Hematopoietic multipotent progenitor cell treated with erythropoietin and hydrocortisone succinate and interleukin-3 and kit ligand, for 6 days (in vitro differentiated cells): ENCODE measurements around the gene MDK.
"Not testable (repeated sequence)": the region's sequence is repeated elsewhere in the genome, so short reads cannot be mapped to it uniquely, and the experiment has no call there.

Experiments
- DNase-seq: peaks from one replicate; pipeline ENCODE4 v3.0.0-alpha.2; 2015

The MDK gene

DNA sequence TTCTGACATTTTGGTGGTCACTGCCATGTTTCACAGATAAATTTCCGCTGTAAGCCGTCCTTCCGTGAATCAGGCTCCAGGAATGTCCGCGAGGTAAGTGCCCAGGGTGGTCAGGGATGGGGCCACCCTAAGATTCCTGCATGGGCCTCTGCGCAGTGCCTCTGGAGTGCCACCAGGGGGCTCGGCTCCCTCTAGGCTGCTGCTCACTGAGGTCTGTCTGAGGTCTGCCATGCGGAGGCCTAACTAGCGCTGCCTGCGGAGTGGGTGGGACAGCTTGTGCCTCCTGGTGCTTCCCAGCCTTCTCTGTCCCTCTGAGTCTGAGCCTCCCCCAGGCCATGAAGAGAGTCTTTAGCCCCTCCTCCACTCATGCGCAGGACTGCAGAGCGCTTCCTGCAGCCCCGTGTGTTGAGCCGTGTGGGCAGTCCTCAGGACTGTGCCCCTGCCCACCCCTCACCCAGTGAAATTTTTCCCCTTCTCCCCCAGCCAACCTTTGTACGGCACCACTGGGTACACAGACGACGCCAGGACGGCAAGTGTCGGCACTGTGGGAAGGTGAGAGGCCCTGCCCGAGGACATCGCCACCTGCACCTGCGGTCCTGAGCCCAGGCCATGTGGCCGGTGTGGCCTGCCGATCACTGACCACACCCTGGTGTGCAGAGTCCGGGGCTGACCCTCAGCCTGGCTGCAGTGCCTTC lies 11.9 kb upstream of the MDK start:
- peak; percentile 86 for DNase-seq

GRCh38 chr11:46370253-46370652 lies 11.2 kb upstream of the MDK start:
- DNase-seq = no peak

- DNase-seq = not testable (repeated sequence)
These were observed 10.2 kb upstream of the MDK start for GRCh38 chr11:46371262-46371661.

GRCh38 chr11:46372086-46372485 lies 9.4 kb upstream of the MDK start:
- no peak for DNase-seq

GRCh38 chr11:46372501-46372900 lies 9.0 kb upstream of the MDK start:
- not testable (repeated sequence) for DNase-seq

DNA sequence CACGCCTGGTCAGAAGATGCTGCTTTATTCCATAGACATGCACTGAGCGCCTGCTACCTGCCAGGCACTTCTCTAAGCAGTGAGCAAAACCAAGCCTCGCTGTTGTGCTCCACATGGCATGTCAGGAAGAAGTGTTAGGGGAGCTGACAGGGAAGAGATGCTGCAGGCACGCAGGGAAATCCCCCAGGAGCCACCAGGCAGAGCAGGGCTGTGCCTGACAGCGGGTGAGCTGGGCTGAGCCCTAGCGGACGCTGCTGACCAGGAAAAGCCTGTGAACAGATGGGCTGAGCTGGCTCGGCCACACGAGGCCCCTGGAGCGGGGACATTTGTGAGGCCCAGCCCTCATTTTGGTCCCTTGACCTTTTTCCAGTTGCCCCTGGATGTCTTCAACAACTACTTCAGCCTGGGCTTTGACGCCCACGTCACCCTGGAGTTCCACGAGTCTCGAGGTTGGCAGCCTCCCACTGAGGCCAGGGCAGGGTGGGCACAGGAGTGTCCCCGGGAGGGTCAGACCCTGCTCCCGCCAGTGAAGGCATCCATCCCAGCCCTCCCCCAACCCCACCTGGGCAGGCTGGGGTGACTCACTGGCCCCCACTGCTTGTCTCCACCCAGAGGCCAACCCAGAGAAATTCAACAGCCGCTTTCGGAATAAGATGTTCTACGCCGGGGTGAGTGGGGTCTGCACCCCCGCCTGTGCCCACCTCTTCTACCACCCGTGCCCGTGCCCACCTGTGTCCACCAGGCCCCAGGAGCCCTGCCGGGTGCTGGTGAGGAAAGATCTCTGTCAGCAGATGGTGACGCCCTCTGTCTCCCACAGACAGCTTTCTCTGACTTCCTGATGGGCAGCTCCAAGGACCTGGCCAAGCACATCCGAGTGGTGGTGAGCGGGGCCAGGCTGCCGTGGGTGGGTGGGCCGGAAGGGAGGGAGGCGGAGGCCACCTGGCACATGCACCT lies 7.4 kb upstream of the MDK start:
- no peak for DNase-seq

GRCh38 chr11:46374815-46375214 lies 6.7 kb upstream of the MDK start:
- no peak for DNase-seq

GRCh38 chr11:46375392-46376101 lies 5.9 kb upstream of the MDK start:
- no peak for DNase-seq

DNA sequence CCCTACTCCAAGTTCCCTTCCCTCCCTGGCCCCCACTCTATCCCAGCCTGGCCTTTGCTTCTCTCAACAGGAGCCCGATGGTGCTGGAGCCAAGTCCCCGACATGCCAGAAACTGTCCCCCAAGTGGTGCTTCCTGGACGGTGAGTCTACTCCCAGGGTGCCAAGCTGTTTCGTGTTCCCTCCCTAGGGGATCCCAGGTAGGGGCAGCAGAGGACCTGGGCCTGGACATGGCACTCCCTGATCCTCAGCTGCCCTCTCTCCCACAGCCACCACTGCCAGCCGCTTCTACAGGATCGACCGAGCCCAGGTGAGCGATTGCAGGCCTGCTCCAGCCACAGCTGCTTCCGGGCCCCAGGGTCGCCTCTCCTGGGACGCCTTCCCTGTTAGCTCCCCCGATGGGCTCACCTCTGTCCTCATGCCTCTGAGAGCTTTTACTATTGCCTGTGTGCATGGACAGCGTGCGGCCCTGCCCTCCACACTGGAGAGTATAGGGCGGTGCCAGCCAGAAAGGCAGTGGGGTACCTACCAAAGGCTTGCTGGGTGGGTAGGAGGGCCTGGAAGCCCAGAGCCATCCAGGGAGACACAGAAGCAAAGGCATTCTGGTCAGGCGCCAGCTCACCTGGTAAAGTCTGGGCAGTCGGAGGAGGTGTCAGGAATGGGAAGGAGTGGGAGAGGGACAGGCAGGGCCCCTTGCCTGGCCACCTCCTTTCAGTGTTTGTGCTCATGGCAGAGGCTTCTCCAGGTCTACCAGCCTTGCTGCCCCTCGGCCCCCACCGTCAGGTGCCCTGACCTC lies 5.0 kb upstream of the MDK start:
- DNase-seq = no peak

- DNase-seq = no peak
These were observed 4.2 kb upstream of the MDK start for GRCh38 chr11:46377290-46377689.

DNA sequence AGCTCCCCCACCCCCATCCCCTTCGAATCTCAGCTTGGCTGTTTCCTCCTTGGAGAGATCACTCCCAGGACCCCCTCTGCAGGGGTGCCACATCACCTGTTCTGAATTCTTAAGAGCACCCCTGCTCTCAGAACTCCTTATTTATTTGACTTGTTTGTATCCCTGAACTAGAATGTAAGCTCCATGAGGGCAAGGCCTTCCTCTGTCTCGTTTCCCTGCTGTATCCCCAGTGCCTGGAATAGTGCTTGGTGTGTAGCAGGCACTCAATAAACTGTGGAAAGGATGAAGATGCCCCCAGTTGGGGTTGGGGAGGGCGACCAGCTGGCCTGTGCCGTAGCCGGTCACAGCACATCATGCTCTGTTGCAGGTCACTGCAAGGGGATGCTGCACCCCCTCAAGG lies 3.6 kb upstream of the MDK start:
- no peak for DNase-seq

GRCh38 chr11:46378296-46378695 lies 3.2 kb upstream of the MDK start:
- DNase-seq = no peak

- no peak for DNase-seq
These were observed 2.5 kb upstream of the MDK start for GRCh38 chr11:46378811-46379481.

DNA sequence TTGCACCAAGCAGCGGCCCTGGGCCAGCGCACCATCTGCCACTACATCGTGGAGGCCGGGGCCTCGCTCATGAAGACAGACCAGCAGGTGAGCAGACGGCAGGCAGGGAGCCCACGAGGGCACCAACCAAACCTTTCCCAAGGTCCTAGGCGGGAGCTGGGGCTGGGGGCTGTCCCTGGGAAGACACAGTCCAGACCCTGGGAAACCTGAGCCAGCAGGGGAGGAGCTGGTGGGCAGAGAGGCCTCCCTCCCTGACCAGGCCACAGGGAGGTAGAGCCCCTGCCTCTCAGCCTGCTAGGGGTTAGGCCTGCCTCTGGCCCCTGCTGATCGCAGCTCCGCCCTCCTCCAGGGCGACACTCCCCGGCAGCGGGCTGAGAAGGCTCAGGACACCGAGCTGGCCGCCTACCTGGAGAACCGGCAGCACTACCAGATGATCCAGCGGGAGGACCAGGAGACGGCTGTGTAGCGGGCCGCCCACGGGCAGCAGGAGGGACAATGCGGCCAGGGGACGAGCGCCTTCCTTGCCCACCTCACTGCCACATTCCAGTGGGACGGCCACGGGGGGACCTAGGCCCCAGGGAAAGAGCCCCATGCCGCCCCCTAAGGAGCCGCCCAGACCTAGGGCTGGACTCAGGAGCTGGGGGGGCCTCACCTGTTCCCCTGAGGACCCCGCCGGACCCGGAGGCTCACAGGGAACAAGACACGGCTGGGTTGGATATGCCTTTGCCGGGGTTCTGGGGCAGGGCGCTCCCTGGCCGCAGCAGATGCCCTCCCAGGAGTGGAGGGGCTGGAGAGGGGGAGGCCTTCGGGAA lies 1.8 kb upstream of the MDK start:
- DNase-seq = not testable (repeated sequence)

DNA sequence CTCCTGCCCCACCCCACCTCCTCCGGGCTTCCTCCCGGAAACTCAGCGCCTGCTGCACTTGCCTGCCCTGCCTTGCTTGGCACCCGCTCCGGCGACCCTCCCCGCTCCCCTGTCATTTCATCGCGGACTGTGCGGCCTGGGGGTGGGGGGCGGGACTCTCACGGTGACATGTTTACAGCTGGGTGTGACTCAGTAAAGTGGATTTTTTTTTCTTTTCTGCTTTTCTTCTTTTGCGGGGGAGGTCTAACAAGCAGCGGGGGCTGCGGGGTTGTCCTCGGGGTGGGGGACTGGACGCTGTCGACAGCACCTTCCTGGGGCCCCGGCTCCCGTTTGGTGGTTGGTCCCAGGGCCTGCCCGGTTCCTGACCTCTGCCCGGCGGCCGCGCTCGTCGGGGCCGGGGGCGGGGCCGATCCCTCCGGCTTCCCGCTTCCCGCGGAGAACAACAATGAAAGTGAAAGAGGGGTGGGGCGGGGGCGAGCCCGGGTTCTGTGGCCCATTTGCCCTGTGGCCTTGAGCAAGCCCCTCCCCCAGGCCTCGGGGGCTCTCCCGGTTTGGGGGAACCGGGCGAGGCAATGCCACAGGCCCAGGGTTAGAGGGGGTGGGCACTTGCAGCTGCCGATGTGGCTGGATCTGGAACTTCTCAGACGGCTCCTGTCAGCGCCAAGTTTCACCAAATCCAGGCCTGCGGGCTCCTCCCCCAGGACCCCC lies 975 bp upstream of the MDK start:
- no peak for DNase-seq

- no peak for DNase-seq
These were observed 563 bp downstream of the MDK start for GRCh38 chr11:46381819-46382645.

- no peak for DNase-seq
These were observed 1.4 kb downstream of the MDK start for GRCh38 chr11:46382646-46383403.

DNA sequence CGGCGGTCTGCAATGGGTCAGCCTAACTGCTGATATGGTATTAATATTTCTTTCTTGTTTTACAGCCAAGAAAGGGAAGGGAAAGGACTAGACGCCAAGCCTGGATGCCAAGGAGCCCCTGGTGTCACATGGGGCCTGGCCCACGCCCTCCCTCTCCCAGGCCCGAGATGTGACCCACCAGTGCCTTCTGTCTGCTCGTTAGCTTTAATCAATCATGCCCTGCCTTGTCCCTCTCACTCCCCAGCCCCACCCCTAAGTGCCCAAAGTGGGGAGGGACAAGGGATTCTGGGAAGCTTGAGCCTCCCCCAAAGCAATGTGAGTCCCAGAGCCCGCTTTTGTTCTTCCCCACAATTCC lies 1.9 kb downstream of the MDK start:
- DNase-seq = no peak
